ENCODE results near the gene RHOV.

Gene RHOV

GRCh38 chr15:40823572-40824343 lies 50.3 kb downstream of the RHOV start:
- Histone ChIP-seq H3K9me3 (ENCODE audit: insufficient read depth, low read length) (no peaks in the 10 kb centered on the region), H3K9ac (ENCODE audit: low read length) (no peak overlapping the region), H3K4me3 (ENCODE audit: low read length) (no peak overlapping the region), H3K4me1 (ENCODE audit: low read length) (no peaks in the 10 kb centered on the region), H4K20me1 (ENCODE audit: insufficient read depth, low read length) (no peaks in the 10 kb centered on the region), H3K27me3 (ENCODE audit: low read depth, low read length) (0 out of 2 replicates have a peak, but pooled peaks cover 5% of the 10 kb centered on the region), H3K4me2 (ENCODE audit: low read length) (no peak overlapping the region), H3K27ac (ENCODE audit: low read length) (no peak overlapping the region), H2AFZ (ENCODE audit: low read depth, low read length) (no peak overlapping the region), H3K79me2 (ENCODE audit: low read length) (no peaks in the 10 kb centered on the region), H3K36me3 (replicated peaks; ENCODE audit: low read depth, low read length) (no peaks in the 10 kb centered on the region)
- TF ChIP-seq, protein P1, sequence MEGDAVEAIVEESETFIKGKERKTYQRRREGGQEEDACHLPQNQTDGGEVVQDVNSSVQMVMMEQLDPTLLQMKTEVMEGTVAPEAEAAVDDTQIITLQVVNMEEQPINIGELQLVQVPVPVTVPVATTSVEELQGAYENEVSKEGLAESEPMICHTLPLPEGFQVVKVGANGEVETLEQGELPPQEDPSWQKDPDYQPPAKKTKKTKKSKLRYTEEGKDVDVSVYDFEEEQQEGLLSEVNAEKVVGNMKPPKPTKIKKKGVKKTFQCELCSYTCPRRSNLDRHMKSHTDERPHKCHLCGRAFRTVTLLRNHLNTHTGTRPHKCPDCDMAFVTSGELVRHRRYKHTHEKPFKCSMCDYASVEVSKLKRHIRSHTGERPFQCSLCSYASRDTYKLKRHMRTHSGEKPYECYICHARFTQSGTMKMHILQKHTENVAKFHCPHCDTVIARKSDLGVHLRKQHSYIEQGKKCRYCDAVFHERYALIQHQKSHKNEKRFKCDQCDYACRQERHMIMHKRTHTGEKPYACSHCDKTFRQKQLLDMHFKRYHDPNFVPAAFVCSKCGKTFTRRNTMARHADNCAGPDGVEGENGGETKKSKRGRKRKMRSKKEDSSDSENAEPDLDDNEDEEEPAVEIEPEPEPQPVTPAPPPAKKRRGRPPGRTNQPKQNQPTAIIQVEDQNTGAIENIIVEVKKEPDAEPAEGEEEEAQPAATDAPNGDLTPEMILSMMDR (IDR thresholded peaks at IDR 0.05; ENCODE audit: low read depth, low read length) = no peak
- TF ChIP-seq EZH2phosphoT487 (IDR thresholded peaks at IDR 0.05; ENCODE audit: low read depth) = no peak

All from OCI-LY3 (cell line).